SJSA1 (cell line): ENCODE measurements around the gene CLDN12. TPM values are rescaled to one million over a fixed set of nuclear protein-coding genes. Genes with fewer than 3 reads are reported as not detected.

Experiments
- DNase-seq, 2 experiments: peaks; one replicate each; pipeline ENCODE4 v3.0.0-alpha.2; 2015 to 2020; ENCODE audit warnings: low spot score in 2 of 2, low read depth in 1 of 2
- H3K27ac ChIP-seq: fragments of 250-450 bp; sonication (Bioruptor Pico); 2 replicates; pipeline ENCODE4 v1.5.1; 2020; ENCODE audit warnings: mild to moderate bottlenecking, moderate library complexity
- H3K27me3 ChIP-seq: fragments of 250-450 bp; sonication (Bioruptor Pico); replicated peaks from 2 replicates; pipeline ENCODE4 v1.5.1; 2020; ENCODE audit warnings: mild to moderate bottlenecking, moderate library complexity
- H3K36me3 ChIP-seq: fragments of 250-450 bp; sonication (Bioruptor Pico); 2 replicates; pipeline ENCODE4 v1.5.1; 2020; ENCODE audit warnings: mild to moderate bottlenecking
- H3K4me1 ChIP-seq: fragments of 250-450 bp; sonication (Bioruptor Pico); replicated peaks from 2 replicates; pipeline ENCODE4 v1.6.1; 2021; ENCODE audit warnings: mild to moderate bottlenecking
- H3K4me3 ChIP-seq: fragments of 250-450 bp; sonication (Bioruptor Pico); 2 replicates; pipeline ENCODE4 v1.5.1; 2020; ENCODE audit warnings: mild to moderate bottlenecking
- H3K9me3 ChIP-seq: fragments of 250-450 bp; sonication (Bioruptor Pico); replicated peaks from 2 replicates; pipeline ENCODE4 v1.5.1; 2020; ENCODE audit warnings: mild to moderate bottlenecking
- total RNA-seq: library from RNA; depleted of rRNA; stranded (reverse); fragments of >200 nt; shearing (Covaris generic); gene quantifications from 2 replicates; pipeline ENCODE4 v1.2.3, GENCODE V29; 2014; rRNA removed

The CLDN12 gene
- 13.8 and 36.5 TPM in 2 replicates for total RNA-seq

GRCh38 chr7:90403174-90404113, at the start of gene CLDN12:
CLDN12 (plus strand) TSS chr7:90403461; CDS start chr7:90412677, 9,216 bp downstream.
- DNase-seq, result peak; percentile 74 to 90
- peaks cover 7% of the 10 kb centered on the region; the same call in 1 of the 2 replicates for H3K4me1 ChIP-seq
- H3K27ac ChIP-seq, result peak within 1 kb of the TSS; percentile 84

GRCh38 chr7:90383422-90383821, 19.8 kb upstream of the CLDN12 start:
- peaks cover 50% of the 10 kb centered on the region for H3K36me3 ChIP-seq
- peak in 1 of 2 experiments; percentile 6 for DNase-seq
- H3K4me3 ChIP-seq, result no peak overlapping the region
- no peaks in the 10 kb centered on the region for H3K9me3 ChIP-seq
- peaks cover 22% of the 10 kb centered on the region for H3K4me1 ChIP-seq
- H3K27ac ChIP-seq, result peak overlapping the region; percentile 60
- no peaks in the 10 kb centered on the region for H3K27me3 ChIP-seq

More at GRCh38 chr7:90403174-90404113, at the start of gene CLDN12:
- H3K9me3 ChIP-seq, result no peaks in the 10 kb centered on the region
- H3K36me3 ChIP-seq, result peaks cover 28% of the 10 kb centered on the region
- peak within 1 kb of the TSS; percentile 54 for H3K4me3 ChIP-seq
- H3K27me3 ChIP-seq, result no peaks in the 10 kb centered on the region

GRCh38 chr7:90383861-90384260, 19.4 kb upstream of the CLDN12 start:
- Histone ChIP-seq H3K27me3 (no peaks in the 10 kb centered on the region), H3K27ac (peak overlapping the region; percentile 60), H3K4me3 (no peak overlapping the region), H3K9me3 (no peaks in the 10 kb centered on the region), H3K36me3 (peaks cover 49% of the 10 kb centered on the region), H3K4me1 (peaks cover 22% of the 10 kb centered on the region)
- peak in 1 of 2 experiments; percentile 6 for DNase-seq

- Histone ChIP-seq H3K4me3 (no peak overlapping the region), H3K27me3 (no peaks in the 10 kb centered on the region), H3K9me3 (no peaks in the 10 kb centered on the region), H3K4me1 (peaks cover 22% of the 10 kb centered on the region), H3K36me3 (peaks cover 43% of the 10 kb centered on the region), H3K27ac (peak overlapping the region; percentile 60)
- no peak for DNase-seq
These were observed 18.8 kb upstream of the CLDN12 start for GRCh38 chr7:90384433-90384832.

GRCh38 chr7:90387470-90388240, 15.6 kb upstream of the CLDN12 start:
- H3K27ac ChIP-seq, result no peak overlapping the region
- no peak for DNase-seq

GRCh38 chr7:90390926-90391325, 12.3 kb upstream of the CLDN12 start:
- DNase-seq, result no peak
- H3K36me3 ChIP-seq, result no peaks in the 10 kb centered on the region
- H3K27ac ChIP-seq, result no peak overlapping the region
- no peaks in the 10 kb centered on the region for H3K4me1 ChIP-seq
- H3K9me3 ChIP-seq, result no peaks in the 10 kb centered on the region
- H3K4me3 ChIP-seq, result no peak overlapping the region
- no peaks in the 10 kb centered on the region for H3K27me3 ChIP-seq

More at GRCh38 chr7:90387470-90388240, 15.6 kb upstream of the CLDN12 start:
- Histone ChIP-seq H3K36me3 (peaks cover 20% of the 10 kb centered on the region), H3K4me1 (peaks cover 19% of the 10 kb centered on the region), H3K4me3 (no peak overlapping the region), H3K27me3 (no peaks in the 10 kb centered on the region), H3K9me3 (no peaks in the 10 kb centered on the region)

GRCh38 chr7:90391488-90391887, 11.8 kb upstream of the CLDN12 start:
- Histone ChIP-seq H3K27me3 (no peaks in the 10 kb centered on the region), H3K36me3 (no peaks in the 10 kb centered on the region), H3K27ac (no peak overlapping the region), H3K4me1 (no peaks in the 10 kb centered on the region), H3K4me3 (no peak overlapping the region), H3K9me3 (no peaks in the 10 kb centered on the region)
- DNase-seq, result no peak

GRCh38 chr7:90396420-90396819, 6.8 kb upstream of the CLDN12 start:
- H3K27ac ChIP-seq, result no peak overlapping the region
- no peaks in the 10 kb centered on the region for H3K9me3 ChIP-seq
- no peak for DNase-seq
- no peaks in the 10 kb centered on the region for H3K27me3 ChIP-seq
- H3K36me3 ChIP-seq, result no peaks in the 10 kb centered on the region
- H3K4me1 ChIP-seq, result no peaks in the 10 kb centered on the region
- H3K4me3 ChIP-seq, result no peak overlapping the region

GRCh38 chr7:90401989-90402388, 1.3 kb upstream of the CLDN12 start:
- Histone ChIP-seq H3K4me1 (peaks cover 7% of the 10 kb centered on the region; the same call in 1 of the 2 replicates), H3K36me3 (peaks cover 16% of the 10 kb centered on the region), H3K9me3 (no peaks in the 10 kb centered on the region), H3K4me3 (no peak overlapping the region), H3K27ac (no peak overlapping the region), H3K27me3 (no peaks in the 10 kb centered on the region)
- no peak for DNase-seq

GRCh38 chr7:90402785-90403173, 482 bp upstream of the CLDN12 start:
- H3K27ac ChIP-seq, result no peak overlapping the region
- peaks cover 23% of the 10 kb centered on the region for H3K36me3 ChIP-seq
- H3K4me1 ChIP-seq, result peaks cover 7% of the 10 kb centered on the region; the same call in 1 of the 2 replicates
- no peak for DNase-seq
- peak overlapping the region; percentile 54 for H3K4me3 ChIP-seq
- no peaks in the 10 kb centered on the region for H3K9me3 ChIP-seq
- H3K27me3 ChIP-seq, result no peaks in the 10 kb centered on the region

GRCh38 chr7:90404777-90405176, 1.5 kb downstream of the CLDN12 start:
- Histone ChIP-seq H3K27ac (no peak overlapping the region), H3K9me3 (no peaks in the 10 kb centered on the region), H3K27me3 (no peaks in the 10 kb centered on the region), H3K36me3 (peaks cover 36% of the 10 kb centered on the region), H3K4me3 (no peak overlapping the region), H3K4me1 (peaks cover 7% of the 10 kb centered on the region; the same call in 1 of the 2 replicates)
- DNase-seq, result no peak

GRCh38 chr7:90407484-90407821, 4.2 kb downstream of the CLDN12 start:
- Histone ChIP-seq H3K4me1 (peaks cover 11% of the 10 kb centered on the region), H3K27ac (no peak overlapping the region), H3K36me3 (peaks cover 48% of the 10 kb centered on the region), H3K4me3 (no peak overlapping the region), H3K27me3 (no peaks in the 10 kb centered on the region), H3K9me3 (no peaks in the 10 kb centered on the region)
- DNase-seq, result no peak

- no peaks in the 10 kb centered on the region for H3K9me3 ChIP-seq
- DNase-seq, result no peak
- H3K36me3 ChIP-seq, result peaks cover 55% of the 10 kb centered on the region
- no peak overlapping the region for H3K27ac ChIP-seq
- H3K27me3 ChIP-seq, result no peaks in the 10 kb centered on the region
- peaks cover 7% of the 10 kb centered on the region for H3K4me1 ChIP-seq
- no peak overlapping the region for H3K4me3 ChIP-seq
These were observed 4.9 kb downstream of the CLDN12 start for GRCh38 chr7:90408142-90408541.

- Histone ChIP-seq H3K9me3 (no peaks in the 10 kb centered on the region), H3K4me1 (peaks cover 4% of the 10 kb centered on the region), H3K4me3 (no peak overlapping the region), H3K36me3 (peaks cover 64% of the 10 kb centered on the region), H3K27me3 (no peaks in the 10 kb centered on the region), H3K27ac (no peak overlapping the region)
- no peak for DNase-seq
These were observed 6.4 kb downstream of the CLDN12 start for GRCh38 chr7:90409667-90410066.
